GM12878 (cell line): ENCODE data around the gene EHF. TPM values are rescaled to one million over a fixed set of nuclear protein-coding genes. Genes with fewer than 3 reads are reported as not detected.
A peak's percentile ranks its signal among the peaks of the same experiment; 100 is the strongest.

ENCODE experiments used
- BMI1 ChIP-seq: fragments of 450-650 bp; IDR thresholded peaks from 2 replicates; pipeline ENCODE4 v1.6.1; 2016; ENCODE audit warnings: mild to moderate bottlenecking, moderate library complexity, borderline replicate concordance
- CBFB ChIP-seq: IDR thresholded peaks from 2 replicates; pipeline ENCODE4 v1.6.1; 2016; ENCODE audit warnings: antibody characterized with exemption, low read depth
- CHD1 ChIP-seq: IDR thresholded peaks from 2 replicates; pipeline ENCODE4 v1.6.1; 2012; ENCODE audit warnings: low read depth, low read length, improper control_type of control experiment
- EED ChIP-seq: sonication (generic); IDR thresholded peaks from 2 replicates; pipeline ENCODE4 v1.6.1; 2016; ENCODE audit warnings: antibody characterized with exemption, low read depth
- ETV6 ChIP-seq, 2 experiments: fragments of 450-650 bp in 1 of 2; IDR thresholded peaks in 1 of 2; conservative IDR thresholded peaks in 1 of 2; 2 replicates each; pipeline ENCODE4 v1.6.1; 2014; ENCODE audit warnings: antibody characterized with exemption in 1 of 2, borderline replicate concordance in 1 of 2, low read depth in 1 of 2, mild to moderate bottlenecking in 1 of 2, moderate library complexity in 1 of 2
- GABPA ChIP-seq: IDR thresholded peaks from 2 replicates; pipeline ENCODE4 v1.6.1; 2014; ENCODE audit warnings: antibody characterized with exemption, low read depth, mild to moderate bottlenecking, inconsistent platforms
- HDGF ChIP-seq: fragments of 450-650 bp; IDR thresholded peaks from 2 replicates; pipeline ENCODE4 v1.6.1; 2016; ENCODE audit warnings: antibody characterized with exemption
- IKZF2 ChIP-seq, 2 experiments: fragments of 450-650 bp; IDR thresholded peaks; 2 replicates each; pipeline ENCODE4 v1.6.1; 2017; ENCODE audit warnings: mild to moderate bottlenecking in 2 of 2, moderate library complexity in 2 of 2
- JUNB ChIP-seq: IDR thresholded peaks from 2 replicates; pipeline ENCODE4 v1.6.1; 2016; ENCODE audit warnings: antibody characterized with exemption, mild to moderate bottlenecking
- KLF5 ChIP-seq: fragments of 450-650 bp; IDR thresholded peaks from 2 replicates; pipeline ENCODE4 v1.6.1; 2014; ENCODE audit warnings: mild to moderate bottlenecking; ENCODE audit not compliant: partially characterized antibody
- PRDM15 ChIP-seq: fragments of 450-650 bp; formaldehyde crosslinking; IDR thresholded peaks from 2 replicates; pipeline ENCODE4 v1.4.0; 2020; ENCODE audit warnings: mild to moderate bottlenecking, moderate library complexity
- SRF ChIP-seq, 2 experiments: IDR thresholded peaks; 2 replicates each; pipeline ENCODE4 v1.6.1; 2011; ENCODE audit warnings: low read depth in 2 of 2, low read length in 2 of 2, mild to moderate bottlenecking in 1 of 2, moderate library complexity in 1 of 2
- YY1 ChIP-seq: IDR thresholded peaks from 2 replicates; pipeline ENCODE4 v1.6.1; 2011; ENCODE audit warnings: low read depth, mild to moderate bottlenecking, low read length
- ZBTB4 ChIP-seq: fragments of 450-650 bp; formaldehyde crosslinking; IDR thresholded peaks from 2 replicates; pipeline ENCODE4 v1.4.0; 2022; ENCODE audit warnings: mild to moderate bottlenecking, moderate library complexity
- ZBTB40 ChIP-seq: fragments of 450-650 bp; IDR thresholded peaks from 2 replicates; pipeline ENCODE4 v1.6.1; 2016; ENCODE audit warnings: mild to moderate bottlenecking, moderate library complexity, borderline replicate concordance
- polyA plus RNA-seq, 11 experiments: library from polyadenylated mRNA; depleted of rRNA in 4 of 11; unstranded in 6 of 11; stranded (reverse) in 5 of 11; fragments of >200 nt; fragmentation: Nextera tagmentation in 4 of 11; fragmentation: Illumina TruSeq in 1 of 11; extraction: Ambion mirVana in 4 of 11; extraction: Trizol in 1 of 11; gene quantifications; 1 replicate in 1 of 11; 2 replicates in 10 of 11; pipeline versions ENCODE4 v1.2.1 to v1.2.3, GENCODE V29; 2011 to 2016; ENCODE audit warnings: inconsistent platforms in 2 of 11, missing spikeins in 2 of 11, low read depth in 1 of 11
- total RNA-seq, 4 experiments: library from RNA; depleted of rRNA in 3 of 4; stranded (reverse); fragments of >200 nt in 3 of 4; fragmentation: Illumina TruSeq in 1 of 4; extraction: Trizol in 1 of 4; gene quantifications; 2 replicates each; pipeline versions ENCODE4 v1.2.1 to v1.2.3, GENCODE V29; 2013 to 2021
- TF ChIP-seq, protein P1 (sequence below): fragments of 450-650 bp; IDR thresholded peaks from 2 replicates; pipeline ENCODE4 v1.6.1; 2017; ENCODE audit warnings: mild to moderate bottlenecking, low read depth, inconsistent platforms; ENCODE audit not compliant: poor library complexity, severe bottlenecking

The EHF gene
- total and polyA plus RNA-seq, 10 of the 15 experiments (the other 5 are each of a cell fraction or from before 2014, with no cell fraction given): 0.04 to 0.33 (median 0.06) TPM; not detected in 6

GRCh38 chr11:34613552-34614056, 7.3 kb upstream of the EHF start (continued):
- no peak for TF ChIP-seq ZBTB40
- TF ChIP-seq CBFB: 0 out of 2 replicates have a peak, but pooled peaks have one; percentile 30
- TF ChIP-seq BMI1: no peak
- TF ChIP-seq JUNB: peak; percentile 73
- TF ChIP-seq YY1: no peak
- peak; percentile 62 for TF ChIP-seq EED
- TF ChIP-seq SRF (IDR thresholded peaks at IDR 0.05; ENCODE audit: low read depth in 2 of 2, low read length in 2 of 2): no peak
- peak in 1 of 2 experiments; percentile 31; a peak in 1 of 4 replicates for TF ChIP-seq ETV6 (conservative IDR thresholded peaks at IDR 0.05 in 1 of 2, IDR thresholded peaks at IDR 0.05 in 1 of 2; ENCODE audit: borderline replicate concordance in 1 of 2, low read depth in 1 of 2)
- TF ChIP-seq ZBTB4 (CRISPR knock-in tag): no peak
- TF ChIP-seq PRDM15 (CRISPR knock-in tag): no peak
- TF ChIP-seq GABPA: peak; percentile 44; the same call in 1 of the 2 replicates
- no peak for TF ChIP-seq KLF5
- no peak for TF ChIP-seq CHD1
- TF ChIP-seq IKZF2 (IDR thresholded peaks at IDR 0.05): 0 out of 4 replicates have a peak, but pooled peaks of 1 of the 2 experiments have one; percentile 32
- TF ChIP-seq, protein P1, sequence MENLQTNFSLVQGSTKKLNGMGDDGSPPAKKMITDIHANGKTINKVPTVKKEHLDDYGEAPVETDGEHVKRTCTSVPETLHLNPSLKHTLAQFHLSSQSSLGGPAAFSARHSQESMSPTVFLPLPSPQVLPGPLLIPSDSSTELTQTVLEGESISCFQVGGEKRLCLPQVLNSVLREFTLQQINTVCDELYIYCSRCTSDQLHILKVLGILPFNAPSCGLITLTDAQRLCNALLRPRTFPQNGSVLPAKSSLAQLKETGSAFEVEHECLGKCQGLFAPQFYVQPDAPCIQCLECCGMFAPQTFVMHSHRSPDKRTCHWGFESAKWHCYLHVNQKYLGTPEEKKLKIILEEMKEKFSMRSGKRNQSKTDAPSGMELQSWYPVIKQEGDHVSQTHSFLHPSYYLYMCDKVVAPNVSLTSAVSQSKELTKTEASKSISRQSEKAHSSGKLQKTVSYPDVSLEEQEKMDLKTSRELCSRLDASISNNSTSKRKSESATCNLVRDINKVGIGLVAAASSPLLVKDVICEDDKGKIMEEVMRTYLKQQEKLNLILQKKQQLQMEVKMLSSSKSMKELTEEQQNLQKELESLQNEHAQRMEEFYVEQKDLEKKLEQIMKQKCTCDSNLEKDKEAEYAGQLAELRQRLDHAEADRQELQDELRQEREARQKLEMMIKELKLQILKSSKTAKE: no peak
- TF ChIP-seq HDGF: no peak
